HepG2 (cell line): ENCODE data around the gene PSMC5. TPM values are rescaled to one million over a fixed set of nuclear protein-coding genes. Genes with fewer than 3 reads are reported as not detected.

Experiments
- CHD2 ChIP-seq: IDR thresholded peaks from 2 replicates; pipeline ENCODE4 v1.6.1; 2011; ENCODE audit warnings: low read depth, low read length, improper control_type of control experiment
- FLYWCH1 ChIP-seq: sonication (generic); formaldehyde crosslinking; IDR thresholded peaks from 2 replicates; pipeline ENCODE4 v1.8.1; 2023; ENCODE audit warnings: mild to moderate bottlenecking, missing genetic modification reagents
- JUN ChIP-seq: sonication (generic); formaldehyde crosslinking; IDR thresholded peaks from 2 replicates; pipeline ENCODE4 v1.4.0; 2020; ENCODE audit warnings: mild to moderate bottlenecking, missing genetic modification reagents
- KDM5A ChIP-seq: fragments of 200-600 bp; sonication (generic); IDR thresholded peaks from 2 replicates; pipeline ENCODE4 v1.7.0; 2018; ENCODE audit warnings: antibody characterized with exemption, mild to moderate bottlenecking, low read length, borderline replicate concordance
- MAF1 ChIP-seq: sonication (generic); formaldehyde crosslinking; IDR thresholded peaks from 2 replicates; pipeline ENCODE4 v1.5.0; 2020; ENCODE audit warnings: missing genetic modification reagents, borderline replicate concordance
- NBN ChIP-seq: fragments of 450-650 bp; conservative IDR thresholded peaks from 2 replicates; pipeline ENCODE4 v1.6.1; 2017
- PAF1 ChIP-seq: IDR thresholded peaks from 2 replicates; pipeline ENCODE4 v1.6.1; 2016; ENCODE audit warnings: missing genetic modification reagents, missing compliant biosample characterization
- POLR2G ChIP-seq: fragments of 200-400 bp; formaldehyde crosslinking; IDR thresholded peaks from 2 replicates; pipeline ENCODE4 v1.6.1; 2018; ENCODE audit warnings: mild to moderate bottlenecking, low read depth, low read length, moderate library complexity
- SNAI1 ChIP-seq: sonication (generic); formaldehyde crosslinking; IDR thresholded peaks from 2 replicates; pipeline ENCODE4 v1.5.0; 2020; ENCODE audit warnings: mild to moderate bottlenecking, missing genetic modification reagents, borderline replicate concordance
- ZFP90 ChIP-seq: sonication (generic); formaldehyde crosslinking; IDR thresholded peaks from 2 replicates; pipeline ENCODE4 v1.8.0; 2022; ENCODE audit warnings: missing genetic modification reagents, mild to moderate bottlenecking, inconsistent platforms, borderline replicate concordance
- ZNF143 ChIP-seq: sonication (generic); formaldehyde crosslinking; IDR thresholded peaks from 2 replicates; pipeline ENCODE4 v1.4.0; 2020; ENCODE audit warnings: missing genetic modification reagents
- ZNF468 ChIP-seq: sonication (generic); formaldehyde crosslinking; IDR thresholded peaks from 2 replicates; pipeline ENCODE4 v1.8.0; 2022; ENCODE audit warnings: mild to moderate bottlenecking, moderate library complexity, missing genetic modification reagents
- ZNF496 ChIP-seq: sonication (generic); formaldehyde crosslinking; IDR thresholded peaks from 2 replicates; pipeline ENCODE4 v1.8.1; 2023; ENCODE audit warnings: mild to moderate bottlenecking, moderate library complexity, missing genetic modification reagents; ENCODE audit not compliant: insufficient replicate concordance
- ZNF891 ChIP-seq: sonication (generic); formaldehyde crosslinking; IDR thresholded peaks from 2 replicates; pipeline ENCODE4 v1.5.0; 2020; ENCODE audit warnings: mild to moderate bottlenecking, missing genetic modification reagents
- polyA plus RNA-seq, 8 experiments: library from polyadenylated mRNA; depleted of rRNA in 3 of 8; stranded (reverse) in 7 of 8; unstranded in 1 of 8; fragments of >200 nt; fragmentation: Illumina TruSeq in 4 of 8; extraction: Trizol in 4 of 8; gene quantifications; 2 replicates each; pipeline versions ENCODE4 v1.2.1 to v1.2.3, GENCODE V29; 2011 to 2016; ENCODE audit warnings: low read depth in 4 of 8, missing spikeins in 1 of 8, mixed read lengths in 1 of 8; ENCODE audit not compliant: insufficient read depth in 1 of 8
- total RNA-seq, 5 experiments: library from RNA; depleted of rRNA; stranded (reverse); fragments of >200 nt; fragmentation: Illumina TruSeq; extraction: Trizol; gene quantifications; 2 replicates each; pipeline ENCODE4 v1.2.3, GENCODE V29; 2016; ENCODE audit warnings: low read depth in 1 of 5
- TF ChIP-seq, protein P1 (sequence below): sonication (generic); formaldehyde crosslinking; IDR thresholded peaks from 2 replicates; pipeline ENCODE4 v1.4.0; 2020; ENCODE audit warnings: mild to moderate bottlenecking, missing genetic modification reagents, borderline replicate concordance
- TF ChIP-seq, protein P2 (sequence below): sonication (generic); formaldehyde crosslinking; IDR thresholded peaks from 2 replicates; pipeline ENCODE4 v1.4.0; 2020; ENCODE audit warnings: mild to moderate bottlenecking, low read depth, missing genetic modification reagents
- TF ChIP-seq, protein P3 (sequence below): sonication (generic); formaldehyde crosslinking; IDR thresholded peaks from 2 replicates; pipeline ENCODE4 v1.4.0; 2020; ENCODE audit warnings: missing genetic modification reagents
- TF ChIP-seq, protein P4 (sequence below): sonication (generic); formaldehyde crosslinking; IDR thresholded peaks from 2 replicates; pipeline ENCODE4 v1.4.0; 2020; ENCODE audit warnings: low read depth, missing genetic modification reagents
- TF ChIP-seq, protein P5 (sequence below): sonication (generic); formaldehyde crosslinking; IDR thresholded peaks from 2 replicates; pipeline ENCODE4 v1.8.0; 2022; ENCODE audit warnings: mild to moderate bottlenecking, missing genetic modification reagents, moderate library complexity

The PSMC5 gene
- total and polyA plus RNA-seq, 2 of the 13 experiments (the other 11 are each of a cell fraction or from before 2014, with no cell fraction given) = 35.3 to 128 TPM

DNA sequence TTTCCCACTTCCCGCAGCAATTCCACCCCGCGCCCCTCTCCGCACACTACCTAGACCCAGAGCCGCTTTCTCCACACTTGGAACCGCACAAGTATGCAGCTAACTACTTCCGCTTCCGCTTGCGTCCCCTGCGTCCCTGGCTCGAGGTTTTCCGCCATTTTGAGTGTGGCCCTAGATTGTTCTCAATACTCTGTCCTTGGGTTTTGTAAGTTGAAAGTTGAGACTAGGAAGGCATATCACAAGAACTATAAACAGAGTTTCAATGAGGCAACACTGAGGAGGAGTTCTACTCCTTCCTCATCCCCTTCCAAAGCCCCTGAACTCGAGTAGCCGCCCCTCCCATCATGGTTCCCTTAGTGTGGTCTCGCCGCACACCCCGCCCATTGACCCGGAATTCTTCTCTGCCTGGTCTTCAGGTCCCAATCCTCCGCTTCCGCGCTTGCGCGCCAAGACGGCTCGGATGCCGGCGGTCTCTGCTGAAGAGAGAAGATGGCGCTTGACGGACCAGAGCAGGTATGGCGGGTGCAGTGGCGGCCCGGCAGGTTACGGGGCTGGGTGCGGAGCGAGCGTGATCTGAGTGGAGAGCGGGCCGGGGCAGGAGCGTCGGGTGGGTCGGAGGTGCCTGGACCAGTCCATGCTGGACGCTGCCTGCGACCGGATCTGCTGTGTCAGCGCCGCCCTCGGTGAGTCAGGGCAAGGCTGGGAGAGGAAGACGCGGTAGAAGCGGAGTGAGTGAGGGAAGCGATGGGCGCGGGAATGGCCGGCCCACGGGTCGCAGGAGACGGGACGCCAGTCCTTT is at the start of gene PSMC5, which contains the start of gene FTSJ3 (continued):
- TF ChIP-seq ZNF496 (CRISPR knock-in tag) = no peak
- no peak for TF ChIP-seq NBN
- TF ChIP-seq ZFP90 (CRISPR knock-in tag) = peak; percentile 72
- peak; percentile 97 for TF ChIP-seq POLR2G
- peak; percentile 64 for TF ChIP-seq CHD2
- TF ChIP-seq, protein P1, sequence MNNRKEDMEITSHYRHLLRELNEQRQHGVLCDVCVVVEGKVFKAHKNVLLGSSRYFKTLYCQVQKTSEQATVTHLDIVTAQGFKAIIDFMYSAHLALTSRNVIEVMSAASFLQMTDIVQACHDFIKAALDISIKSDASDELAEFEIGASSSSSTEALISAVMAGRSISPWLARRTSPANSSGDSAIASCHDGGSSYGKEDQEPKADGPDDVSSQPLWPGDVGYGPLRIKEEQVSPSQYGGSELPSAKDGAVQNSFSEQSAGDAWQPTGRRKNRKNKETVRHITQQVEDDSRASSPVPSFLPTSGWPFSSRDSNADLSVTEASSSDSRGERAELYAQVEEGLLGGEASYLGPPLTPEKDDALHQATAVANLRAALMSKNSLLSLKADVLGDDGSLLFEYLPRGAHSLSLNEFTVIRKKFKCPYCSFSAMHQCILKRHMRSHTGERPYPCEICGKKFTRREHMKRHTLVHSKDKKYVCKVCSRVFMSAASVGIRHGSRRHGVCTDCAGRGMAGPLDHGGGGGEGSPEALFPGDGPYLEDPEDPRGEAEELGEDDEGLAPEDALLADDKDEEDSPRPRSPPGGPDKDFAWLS (CRISPR knock-in tag) = peak; percentile 93; the same call in 1 of the 2 replicates
- TF ChIP-seq, protein P2, sequence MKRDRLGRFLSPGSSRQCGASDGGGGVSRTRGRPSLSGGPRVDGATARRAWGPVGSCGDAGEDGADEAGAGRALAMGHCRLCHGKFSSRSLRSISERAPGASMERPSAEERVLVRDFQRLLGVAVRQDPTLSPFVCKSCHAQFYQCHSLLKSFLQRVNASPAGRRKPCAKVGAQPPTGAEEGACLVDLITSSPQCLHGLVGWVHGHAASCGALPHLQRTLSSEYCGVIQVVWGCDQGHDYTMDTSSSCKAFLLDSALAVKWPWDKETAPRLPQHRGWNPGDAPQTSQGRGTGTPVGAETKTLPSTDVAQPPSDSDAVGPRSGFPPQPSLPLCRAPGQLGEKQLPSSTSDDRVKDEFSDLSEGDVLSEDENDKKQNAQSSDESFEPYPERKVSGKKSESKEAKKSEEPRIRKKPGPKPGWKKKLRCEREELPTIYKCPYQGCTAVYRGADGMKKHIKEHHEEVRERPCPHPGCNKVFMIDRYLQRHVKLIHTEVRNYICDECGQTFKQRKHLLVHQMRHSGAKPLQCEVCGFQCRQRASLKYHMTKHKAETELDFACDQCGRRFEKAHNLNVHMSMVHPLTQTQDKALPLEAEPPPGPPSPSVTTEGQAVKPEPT (CRISPR knock-in tag) = peak; percentile 87; the same call in 1 of the 2 replicates
- TF ChIP-seq KDM5A = peak; percentile 95
- TF ChIP-seq, protein P3, sequence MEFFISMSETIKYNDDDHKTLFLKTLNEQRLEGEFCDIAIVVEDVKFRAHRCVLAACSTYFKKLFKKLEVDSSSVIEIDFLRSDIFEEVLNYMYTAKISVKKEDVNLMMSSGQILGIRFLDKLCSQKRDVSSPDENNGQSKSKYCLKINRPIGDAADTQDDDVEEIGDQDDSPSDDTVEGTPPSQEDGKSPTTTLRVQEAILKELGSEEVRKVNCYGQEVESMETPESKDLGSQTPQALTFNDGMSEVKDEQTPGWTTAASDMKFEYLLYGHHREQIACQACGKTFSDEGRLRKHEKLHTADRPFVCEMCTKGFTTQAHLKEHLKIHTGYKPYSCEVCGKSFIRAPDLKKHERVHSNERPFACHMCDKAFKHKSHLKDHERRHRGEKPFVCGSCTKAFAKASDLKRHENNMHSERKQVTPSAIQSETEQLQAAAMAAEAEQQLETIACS (CRISPR knock-in tag) = no peak
- TF ChIP-seq, protein P4, sequence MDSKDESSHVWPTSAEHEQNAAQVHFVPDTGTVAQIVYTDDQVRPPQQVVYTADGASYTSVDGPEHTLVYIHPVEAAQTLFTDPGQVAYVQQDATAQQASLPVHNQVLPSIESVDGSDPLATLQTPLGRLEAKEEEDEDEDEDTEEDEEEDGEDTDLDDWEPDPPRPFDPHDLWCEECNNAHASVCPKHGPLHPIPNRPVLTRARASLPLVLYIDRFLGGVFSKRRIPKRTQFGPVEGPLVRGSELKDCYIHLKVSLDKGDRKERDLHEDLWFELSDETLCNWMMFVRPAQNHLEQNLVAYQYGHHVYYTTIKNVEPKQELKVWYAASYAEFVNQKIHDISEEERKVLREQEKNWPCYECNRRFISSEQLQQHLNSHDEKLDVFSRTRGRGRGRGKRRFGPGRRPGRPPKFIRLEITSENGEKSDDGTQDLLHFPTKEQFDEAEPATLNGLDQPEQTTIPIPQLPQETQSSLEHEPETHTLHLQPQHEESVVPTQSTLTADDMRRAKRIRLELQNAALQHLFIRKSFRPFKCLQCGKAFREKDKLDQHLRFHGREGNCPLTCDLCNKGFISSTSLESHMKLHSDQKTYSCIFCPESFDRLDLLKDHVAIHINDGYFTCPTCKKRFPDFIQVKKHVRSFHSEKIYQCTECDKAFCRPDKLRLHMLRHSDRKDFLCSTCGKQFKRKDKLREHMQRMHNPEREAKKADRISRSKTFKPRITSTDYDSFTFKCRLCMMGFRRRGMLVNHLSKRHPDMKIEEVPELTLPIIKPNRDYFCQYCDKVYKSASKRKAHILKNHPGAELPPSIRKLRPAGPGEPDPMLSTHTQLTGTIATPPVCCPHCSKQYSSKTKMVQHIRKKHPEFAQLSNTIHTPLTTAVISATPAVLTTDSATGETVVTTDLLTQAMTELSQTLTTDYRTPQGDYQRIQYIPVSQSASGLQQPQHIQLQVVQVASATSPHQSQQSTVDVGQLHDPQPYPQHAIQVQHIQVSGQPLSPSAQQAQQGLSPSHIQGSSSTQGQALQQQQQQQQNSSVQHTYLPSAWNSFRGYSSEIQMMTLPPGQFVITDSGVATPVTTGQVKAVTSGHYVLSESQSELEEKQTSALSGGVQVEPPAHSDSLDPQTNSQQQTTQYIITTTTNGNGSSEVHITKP = no peak; the same call in 1 of the 2 replicates
- TF ChIP-seq, protein P5, sequence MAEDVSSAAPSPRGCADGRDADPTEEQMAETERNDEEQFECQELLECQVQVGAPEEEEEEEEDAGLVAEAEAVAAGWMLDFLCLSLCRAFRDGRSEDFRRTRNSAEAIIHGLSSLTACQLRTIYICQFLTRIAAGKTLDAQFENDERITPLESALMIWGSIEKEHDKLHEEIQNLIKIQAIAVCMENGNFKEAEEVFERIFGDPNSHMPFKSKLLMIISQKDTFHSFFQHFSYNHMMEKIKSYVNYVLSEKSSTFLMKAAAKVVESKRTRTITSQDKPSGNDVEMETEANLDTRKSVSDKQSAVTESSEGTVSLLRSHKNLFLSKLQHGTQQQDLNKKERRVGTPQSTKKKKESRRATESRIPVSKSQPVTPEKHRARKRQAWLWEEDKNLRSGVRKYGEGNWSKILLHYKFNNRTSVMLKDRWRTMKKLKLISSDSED (CRISPR knock-in tag) = no peak
- TF ChIP-seq SNAI1 (CRISPR knock-in tag) = peak; percentile 61; the same call in 1 of the 2 replicates
- peak; percentile 77; the same call in 1 of the 2 replicates for TF ChIP-seq MAF1
- peak; percentile 33 for TF ChIP-seq ZNF143 (CRISPR knock-in tag)
- TF ChIP-seq PAF1 (CRISPR knock-in tag) = 0 out of 2 replicates have a peak, but pooled peaks have one; percentile 6
- peak; percentile 64; the same call in 1 of the 2 replicates for TF ChIP-seq JUN (CRISPR knock-in tag)
- TF ChIP-seq ZNF468 (CRISPR knock-in tag) = 0 out of 2 replicates have a peak, but pooled peaks have one; percentile 34
- no peak for TF ChIP-seq FLYWCH1 (CRISPR knock-in tag)
- peak; percentile 64 for TF ChIP-seq ZNF891 (CRISPR knock-in tag)
